DMS53 treated with DMSO at 0.1 percent for 48 hours (cell line): ENCODE results near the gene CCR3.
"Not testable (repeated sequence)": the region's sequence is repeated elsewhere in the genome, so short reads cannot be mapped to it uniquely, and the experiment has no call there.

Experiments
- DNase-seq: peaks from one replicate; lab custom pipeline; 2025; ENCODE audit not compliant: unreplicated experiment; lab: John Stamatoyannopoulos, UW

Gene CCR3

GRCh38 chr3:46242120-46242519 is at the start of gene CCR3:
TSS of gene CCR3 (plus strand) at chr3:46242460. CDS start at chr3:46265159, 22,699 bp downstream.
- DNase-seq, result no peak

GRCh38 chr3:46192939-46193338 is 49.3 kb upstream of the CCR3 start:
- DNase-seq, result no peak

DNA sequence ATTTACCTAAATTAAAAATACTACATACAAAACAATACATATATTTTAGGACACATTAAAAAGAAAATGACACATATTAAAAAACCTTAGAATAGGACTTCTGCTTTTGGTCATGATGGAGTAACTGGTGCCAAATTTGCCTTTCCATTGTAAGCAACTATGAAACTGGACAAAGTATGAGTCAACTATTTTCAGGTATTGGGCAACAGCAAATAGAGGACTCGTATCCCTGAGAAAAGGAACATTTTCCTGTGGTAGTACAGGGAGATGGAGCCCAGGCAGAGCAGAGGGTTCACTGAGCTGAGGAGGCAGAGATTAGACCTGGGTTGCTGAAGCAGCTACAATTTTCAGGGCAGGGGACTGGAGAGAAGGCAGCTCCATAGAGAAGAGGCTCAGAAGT is 48.8 kb upstream of the CCR3 start:
- no peak for DNase-seq

DNA sequence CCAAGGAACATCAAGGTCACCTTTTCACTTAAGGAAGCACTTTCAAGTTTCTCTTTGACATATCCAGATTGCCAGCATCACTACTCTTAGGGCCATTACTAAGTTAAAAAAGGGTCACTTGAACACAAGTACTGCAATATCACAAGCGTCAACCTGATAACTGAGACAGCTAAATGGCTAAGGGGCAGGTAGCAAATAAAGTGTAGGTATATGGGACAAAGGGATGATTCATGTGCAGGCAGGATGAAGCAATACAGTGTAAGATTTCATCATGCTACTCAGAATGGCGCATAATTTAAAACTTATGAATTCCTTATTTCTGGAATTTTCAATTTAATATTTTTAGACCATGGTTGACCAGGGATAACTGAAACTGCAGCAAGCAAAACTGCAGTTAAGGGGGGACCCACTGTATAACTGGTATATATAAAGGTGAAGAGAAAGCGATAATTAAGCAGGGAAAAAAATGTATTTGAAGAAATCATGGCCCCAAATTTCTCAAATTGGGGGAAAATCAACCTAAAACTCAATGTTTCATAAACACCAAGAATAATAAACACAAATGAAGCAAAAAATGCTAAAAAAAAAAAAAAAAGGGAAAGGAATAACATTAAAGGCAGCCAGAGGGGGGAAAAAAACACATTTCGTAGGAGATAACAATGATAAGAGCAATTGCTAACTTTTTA is 47.2 kb upstream of the CCR3 start:
- DNase-seq, result no peak

DNA sequence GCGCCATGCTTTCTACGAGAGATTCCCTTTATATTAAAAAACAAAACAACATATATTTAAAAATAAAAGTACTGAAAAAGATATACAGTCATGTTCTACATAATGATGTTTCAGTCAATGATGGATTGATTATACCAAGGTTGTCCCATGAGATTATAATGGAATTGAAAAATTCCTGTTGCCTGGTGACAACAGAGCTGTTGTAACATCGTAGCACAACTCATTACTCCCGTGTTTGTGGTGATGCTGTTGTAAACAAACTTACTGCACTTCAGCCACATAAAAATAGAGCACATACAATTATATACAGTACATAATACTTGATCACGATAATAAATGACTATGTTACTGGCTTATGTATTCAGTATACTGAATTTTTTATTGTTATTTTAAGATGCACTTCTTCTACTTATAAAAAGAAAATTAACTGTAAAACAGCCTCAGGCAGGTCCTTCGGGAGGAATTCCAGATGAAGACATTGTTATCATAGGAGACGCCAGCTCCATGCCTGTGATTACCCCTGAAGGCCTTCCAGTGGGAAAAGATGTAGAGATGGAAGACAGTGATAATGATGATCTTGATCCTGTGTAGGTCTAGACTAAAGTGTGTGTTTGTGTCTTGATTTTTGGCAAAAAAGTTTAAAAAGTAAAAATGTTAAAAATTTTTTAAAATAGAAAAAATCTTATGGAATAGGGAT is 45.9 kb upstream of the CCR3 start:
- DNase-seq, result no peak

- no peak for DNase-seq
These were observed 42.0 kb upstream of the CCR3 start for GRCh38 chr3:46200211-46200610.

GRCh38 chr3:46200790-46201189 is 41.5 kb upstream of the CCR3 start:
- no peak for DNase-seq

DNA sequence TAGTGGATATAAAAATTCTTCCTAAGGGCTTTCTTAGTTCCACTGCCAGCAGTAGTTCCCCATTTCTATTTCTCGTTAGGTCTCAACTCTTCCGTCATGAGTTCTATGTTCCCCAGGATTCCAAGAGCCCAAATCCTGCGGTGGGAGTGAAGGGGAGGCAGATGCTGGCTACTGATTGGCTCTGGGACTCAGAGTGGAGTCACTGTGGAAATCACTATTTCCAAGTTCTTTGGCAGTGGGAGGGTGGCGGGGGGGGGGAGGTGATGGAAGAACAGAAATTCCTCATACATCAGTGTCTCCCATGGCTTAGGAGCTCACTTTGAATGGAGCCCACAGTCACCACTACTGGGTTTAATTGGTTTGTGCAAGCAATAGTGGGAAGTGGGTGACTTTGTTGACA is 39.7 kb upstream of the CCR3 start:
- DNase-seq, result no peak

DNA sequence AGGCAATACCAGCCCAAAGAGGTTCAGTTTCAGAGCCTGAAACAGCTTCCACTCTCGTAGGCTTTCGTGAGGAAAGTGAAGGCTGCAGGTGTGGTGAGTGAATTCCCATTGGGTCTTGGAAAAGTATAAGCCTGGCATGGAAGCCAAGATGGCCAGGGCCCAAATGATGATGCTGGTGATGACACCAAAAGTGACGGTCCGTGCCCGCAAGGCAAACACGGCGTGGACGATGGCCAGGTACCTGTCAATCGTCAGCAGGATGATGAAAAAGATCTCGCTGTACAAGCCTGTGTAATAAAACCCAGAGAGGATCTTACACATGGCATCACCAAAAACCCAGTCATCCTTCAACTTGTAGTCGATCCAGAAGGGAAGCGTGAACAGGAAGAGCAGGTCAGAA is 38.6 kb upstream of the CCR3 start:
- DNase-seq, result no peak

GRCh38 chr3:46205286-46205960 is 36.8 kb upstream of the CCR3 start:
- DNase-seq, result no peak

GRCh38 chr3:46206282-46207015 is 35.8 kb upstream of the CCR3 start:
- no peak for DNase-seq

- not testable (repeated sequence) for DNase-seq
These were observed 34.7 kb upstream of the CCR3 start for GRCh38 chr3:46207514-46207913.

DNA sequence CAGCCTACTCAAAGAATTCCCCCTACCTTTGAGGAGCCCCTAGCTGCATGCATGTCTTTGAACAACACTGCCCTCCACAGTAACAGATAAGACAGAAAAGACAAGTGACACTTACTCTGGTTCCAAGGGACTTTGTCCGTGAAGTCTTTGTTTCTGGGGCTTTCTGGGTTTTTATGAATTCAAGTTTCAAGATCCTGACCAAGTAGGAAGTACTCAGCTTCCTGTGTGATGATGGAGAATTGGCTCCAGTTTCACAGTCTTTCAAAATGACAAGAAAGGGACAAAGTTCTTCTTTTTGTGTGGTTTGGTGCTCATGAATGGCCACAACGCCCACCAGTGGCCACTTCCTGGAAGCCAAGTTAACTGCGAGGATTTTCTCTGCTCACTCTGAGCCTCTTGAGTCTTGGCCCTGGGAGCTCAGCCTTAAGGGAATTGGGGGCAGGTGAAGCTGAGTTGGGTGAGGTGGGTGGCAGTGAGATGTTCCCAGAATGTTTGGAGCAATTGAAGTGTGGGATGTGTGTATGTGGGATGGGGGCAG is 34.0 kb upstream of the CCR3 start, which contains the start of gene CCR1:
CCR1 (minus strand) TSS at position 147 of the 538 bp plus-strand sequence. CDS start 4,000 bp downstream, outside the sequence.
- no peak for DNase-seq

- no peak for DNase-seq
These were observed 33.2 kb upstream of the CCR3 start for GRCh38 chr3:46209053-46209452.

- DNase-seq, result no peak
These were observed 32.4 kb upstream of the CCR3 start for GRCh38 chr3:46209746-46210470.

- no peak for DNase-seq
These were observed 30.2 kb upstream of the CCR3 start for GRCh38 chr3:46212101-46212500.

GRCh38 chr3:46213201-46213600 is 29.1 kb upstream of the CCR3 start:
- no peak for DNase-seq

GRCh38 chr3:46214751-46215352 is 27.4 kb upstream of the CCR3 start:
- no peak for DNase-seq

DNA sequence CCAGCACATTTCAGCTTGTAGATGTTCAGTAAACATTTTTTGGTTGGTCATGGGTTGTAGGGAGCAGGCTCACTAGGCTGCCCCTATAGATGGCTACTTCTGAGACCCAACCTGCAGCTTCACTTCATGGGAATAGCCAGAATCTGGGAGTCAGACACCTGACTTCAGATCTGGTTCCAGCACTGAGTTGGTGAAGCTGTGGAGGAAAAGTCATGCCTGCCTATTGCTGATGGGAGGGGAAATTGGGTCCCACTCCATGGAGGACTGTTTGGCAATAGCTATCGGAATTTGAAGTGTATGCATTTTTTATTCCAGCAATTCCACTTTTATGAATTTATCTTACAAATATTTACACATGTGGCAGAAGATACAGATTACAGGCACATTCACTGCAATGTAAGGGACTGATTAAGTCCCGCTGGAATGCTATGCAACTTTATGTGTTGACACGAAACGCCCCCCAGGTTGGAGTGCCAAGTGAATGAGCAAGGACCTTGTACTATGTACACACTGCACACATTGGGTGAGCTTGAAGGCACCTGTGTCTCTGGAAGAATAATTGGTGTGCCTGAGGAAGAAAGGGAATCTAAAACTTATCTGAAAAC is 26.3 kb upstream of the CCR3 start:
- DNase-seq, result no peak
